ENCODE results near the gene SGMS1. TPM values are rescaled to one million over a fixed set of nuclear protein-coding genes. Genes with fewer than 3 reads are reported as not detected.
"Not testable (repeated sequence)": the region's sequence is repeated elsewhere in the genome, so short reads cannot be mapped to it uniquely, and the experiment has no call there.

SGMS1 gene
- total RNA-seq, 2 experiments from 2014 or later, result 9.8 to 11.3 TPM

DNA sequence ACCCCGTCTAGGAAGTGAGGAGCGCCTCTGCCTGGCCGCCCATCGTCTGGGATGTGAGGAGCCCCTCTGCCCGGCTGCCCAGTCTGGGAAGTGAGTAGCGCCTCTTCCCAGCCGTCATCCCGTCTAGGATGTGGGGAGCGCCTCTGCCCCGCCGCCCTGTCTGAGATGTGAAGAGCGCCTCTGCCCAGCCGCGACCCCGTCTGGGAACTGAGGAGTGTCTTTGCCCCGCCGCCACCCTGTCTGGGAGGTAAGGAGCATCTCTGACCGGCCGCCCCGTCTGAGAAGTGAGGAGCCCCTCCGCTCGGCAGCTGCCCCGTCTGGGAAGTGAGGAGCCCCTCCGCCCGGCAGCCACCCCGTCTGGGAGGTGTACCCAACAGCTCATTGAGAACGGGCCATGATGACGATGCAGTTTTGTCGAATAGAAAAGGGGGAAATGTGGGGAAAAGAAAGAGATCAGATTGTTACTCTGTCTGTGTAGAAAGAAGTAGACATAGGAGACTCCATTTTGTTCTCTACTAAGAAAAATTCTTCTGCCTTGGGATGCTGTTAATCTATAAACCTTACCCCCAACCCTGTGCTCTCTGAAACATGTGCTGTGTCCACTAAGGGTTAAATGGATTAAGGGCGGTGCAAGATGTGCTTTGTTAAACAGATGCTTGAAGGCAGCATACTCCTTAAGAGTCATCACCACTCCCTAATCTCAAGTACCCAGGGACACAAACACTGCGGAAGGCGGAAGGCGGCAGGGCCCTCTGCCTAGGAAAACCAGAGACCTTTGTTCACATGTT, 267.9 kb downstream of the SGMS1 start:
- not testable (repeated sequence) for H3K27me3 Mint-ChIP-seq, H3K4me1 Mint-ChIP-seq, H3K9me3 Mint-ChIP-seq, H3K4me3 Mint-ChIP-seq, DNase-seq, H3K27ac Mint-ChIP-seq
- peaks cover 23% of the 10 kb centered on the region for H3K36me3 Mint-ChIP-seq

DNA sequence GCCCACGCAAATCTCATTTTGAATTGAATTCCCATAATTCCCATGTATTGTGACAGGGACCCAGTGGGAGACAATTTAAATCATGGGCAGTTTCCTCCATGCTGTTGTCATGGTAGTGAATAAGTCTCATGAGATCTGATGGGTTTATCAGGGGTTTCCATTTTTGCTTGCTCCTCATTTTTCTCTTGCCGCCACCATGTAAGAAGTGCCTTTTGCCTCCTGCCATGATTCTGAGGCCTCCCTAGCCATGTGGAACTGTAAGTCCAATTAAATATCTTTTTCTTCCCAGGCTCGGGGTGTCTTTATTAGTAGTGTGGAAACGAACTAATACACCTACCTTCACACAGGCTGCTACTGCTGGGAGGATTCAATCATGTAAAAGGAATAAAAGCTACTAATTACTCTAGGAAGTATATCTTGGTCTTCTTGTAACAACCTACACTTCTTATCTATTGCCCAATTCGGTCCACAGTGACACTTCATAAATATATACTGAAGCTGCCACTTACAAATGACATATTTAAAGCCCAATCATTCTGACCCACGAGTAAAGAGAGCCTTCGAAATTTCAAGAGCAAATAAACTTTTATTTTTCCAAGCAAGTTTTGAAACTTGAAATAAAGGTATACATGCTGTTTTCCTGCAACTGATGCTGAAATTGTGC, 272.1 kb downstream of the SGMS1 start:
- H3K36me3 Mint-ChIP-seq, result peaks cover 44% of the 10 kb centered on the region
- H3K27me3 Mint-ChIP-seq, result no peaks in the 10 kb centered on the region
- DNase-seq, result no peak
- peaks cover 11% of the 10 kb centered on the region for H3K4me1 Mint-ChIP-seq
- H3K9me3 Mint-ChIP-seq, result peaks cover 22% of the 10 kb centered on the region
- no peak overlapping the region for H3K27ac Mint-ChIP-seq
- H3K4me3 Mint-ChIP-seq, result no peak overlapping the region

DNA sequence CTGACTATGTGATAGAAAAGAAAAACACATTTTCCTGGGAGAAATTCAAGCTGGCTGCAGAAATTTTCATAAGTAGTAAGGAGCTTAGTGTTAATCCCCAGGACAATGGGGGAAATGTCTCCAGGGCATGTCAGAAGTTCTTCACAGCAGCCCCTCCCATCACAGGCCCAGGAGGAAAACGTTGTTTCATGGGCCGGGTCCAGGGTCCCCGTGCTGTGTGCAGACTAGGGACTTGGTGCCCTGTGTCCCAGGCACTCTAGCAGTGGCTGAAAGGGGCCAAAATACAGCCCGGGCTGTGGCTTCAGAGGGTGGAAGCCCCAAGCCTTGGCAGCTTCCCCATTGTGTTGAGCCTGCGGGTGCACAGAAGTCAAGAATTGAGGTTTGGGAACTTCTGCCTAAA, 273.4 kb downstream of the SGMS1 start:
- no peak for DNase-seq
- Mint-ChIP-seq H3K4me3 (no peak overlapping the region), H3K9me3 (peaks cover 21% of the 10 kb centered on the region), H3K27me3 (no peaks in the 10 kb centered on the region), H3K36me3 (peaks cover 38% of the 10 kb centered on the region), H3K27ac (no peak overlapping the region), H3K4me1 (peaks cover 11% of the 10 kb centered on the region)

DNA sequence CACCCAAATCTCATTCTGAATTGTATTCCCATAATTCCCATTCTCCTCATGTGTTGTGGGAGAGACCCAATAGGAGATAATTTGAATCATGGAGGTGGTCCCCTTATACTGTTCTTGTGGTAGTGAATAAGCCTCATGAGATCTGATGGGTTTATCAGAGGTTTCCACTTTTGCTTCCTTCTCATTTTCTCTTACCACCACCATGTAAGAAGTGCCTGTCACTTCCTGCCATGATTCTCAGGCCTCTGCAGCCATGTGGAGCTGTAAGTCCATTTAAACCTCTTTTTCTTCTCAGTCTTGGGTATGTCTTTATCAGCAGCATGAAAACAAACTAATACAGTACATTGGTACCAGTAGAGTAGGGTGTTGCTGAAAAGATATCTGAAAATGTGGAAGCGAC, 274.2 kb downstream of the SGMS1 start:
- peaks cover 11% of the 10 kb centered on the region for H3K4me1 Mint-ChIP-seq
- H3K27me3 Mint-ChIP-seq, result no peaks in the 10 kb centered on the region
- no peak for DNase-seq
- no peak overlapping the region for H3K4me3 Mint-ChIP-seq
- H3K9me3 Mint-ChIP-seq, result peaks cover 18% of the 10 kb centered on the region
- no peak overlapping the region for H3K27ac Mint-ChIP-seq
- peaks cover 33% of the 10 kb centered on the region for H3K36me3 Mint-ChIP-seq

DNA sequence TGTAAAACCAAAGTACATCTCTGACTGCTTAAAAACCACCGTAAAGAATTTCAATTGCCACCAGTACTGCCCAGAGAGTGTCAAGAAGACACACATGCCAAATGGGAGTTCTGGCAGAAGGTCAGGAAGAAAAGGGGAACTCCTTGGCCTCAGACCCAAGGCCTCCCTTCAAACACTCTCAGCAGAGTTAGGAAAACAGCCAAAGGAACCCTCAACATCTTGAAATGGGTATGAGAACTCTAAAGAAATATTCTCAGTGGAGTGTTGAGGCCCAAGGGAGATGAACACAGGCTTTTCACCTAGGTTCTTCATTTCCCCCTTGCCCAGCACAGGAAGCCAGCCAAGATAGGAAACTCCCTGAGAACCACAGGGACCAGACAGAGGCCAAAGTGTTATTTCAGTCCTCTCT, 276.4 kb downstream of the SGMS1 start:
- Mint-ChIP-seq H3K4me1 (peaks cover 11% of the 10 kb centered on the region), H3K27ac (peak overlapping the region; percentile 52), H3K9me3 (peaks cover 18% of the 10 kb centered on the region), H3K36me3 (peaks cover 39% of the 10 kb centered on the region), H3K4me3 (no peak overlapping the region), H3K27me3 (no peaks in the 10 kb centered on the region)
- DNase-seq, result no peak

DNA sequence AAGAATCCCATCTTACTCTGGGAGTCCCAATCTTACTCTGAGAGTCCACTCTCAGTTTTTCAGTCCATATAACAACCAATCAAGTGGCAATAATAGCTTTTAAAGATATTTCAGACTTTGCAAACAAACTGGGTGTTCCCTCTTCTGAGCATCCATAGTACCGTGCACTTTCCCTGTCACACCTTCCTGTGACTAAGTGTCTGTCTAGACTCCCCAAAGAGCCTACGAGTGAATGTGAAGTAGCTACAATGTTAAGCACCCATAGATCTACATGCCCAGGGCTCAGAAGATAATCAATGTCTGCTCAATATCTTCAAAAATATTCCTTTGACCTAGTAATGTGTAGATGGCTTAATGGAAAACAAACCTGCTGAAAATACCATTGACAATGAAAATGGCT, 276.8 kb downstream of the SGMS1 start:
- DNase-seq, result no peak
- peaks cover 42% of the 10 kb centered on the region for H3K36me3 Mint-ChIP-seq
- no peak overlapping the region for H3K4me3 Mint-ChIP-seq
- H3K4me1 Mint-ChIP-seq, result peaks cover 11% of the 10 kb centered on the region
- peaks cover 18% of the 10 kb centered on the region for H3K9me3 Mint-ChIP-seq
- no peaks in the 10 kb centered on the region for H3K27me3 Mint-ChIP-seq
- peak overlapping the region; percentile 52 for H3K27ac Mint-ChIP-seq

DNA sequence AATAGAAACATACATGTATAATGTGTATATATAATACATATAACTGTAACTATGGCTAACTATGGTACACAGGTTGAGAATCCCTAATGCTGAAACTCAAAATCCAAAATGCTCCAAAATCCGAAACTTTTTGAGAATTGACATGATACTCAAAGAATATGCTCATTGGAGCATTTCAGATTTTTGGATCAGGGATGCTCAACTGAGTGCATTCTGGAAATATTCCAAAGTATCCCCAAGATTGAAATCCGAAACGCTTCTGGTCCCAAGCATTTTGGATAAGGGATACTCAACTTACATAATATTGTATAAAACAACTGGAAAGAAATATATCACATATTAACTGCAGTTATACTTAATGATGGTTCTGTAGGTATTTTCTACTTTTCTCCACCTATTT, 278.2 kb downstream of the SGMS1 start:
- H3K4me1 Mint-ChIP-seq, result peaks cover 13% of the 10 kb centered on the region
- no peak for DNase-seq
- no peak overlapping the region for H3K4me3 Mint-ChIP-seq
- H3K36me3 Mint-ChIP-seq, result peaks cover 35% of the 10 kb centered on the region
- H3K9me3 Mint-ChIP-seq, result peaks cover 14% of the 10 kb centered on the region
- no peaks in the 10 kb centered on the region for H3K27me3 Mint-ChIP-seq
- H3K27ac Mint-ChIP-seq, result no peak overlapping the region

DNA sequence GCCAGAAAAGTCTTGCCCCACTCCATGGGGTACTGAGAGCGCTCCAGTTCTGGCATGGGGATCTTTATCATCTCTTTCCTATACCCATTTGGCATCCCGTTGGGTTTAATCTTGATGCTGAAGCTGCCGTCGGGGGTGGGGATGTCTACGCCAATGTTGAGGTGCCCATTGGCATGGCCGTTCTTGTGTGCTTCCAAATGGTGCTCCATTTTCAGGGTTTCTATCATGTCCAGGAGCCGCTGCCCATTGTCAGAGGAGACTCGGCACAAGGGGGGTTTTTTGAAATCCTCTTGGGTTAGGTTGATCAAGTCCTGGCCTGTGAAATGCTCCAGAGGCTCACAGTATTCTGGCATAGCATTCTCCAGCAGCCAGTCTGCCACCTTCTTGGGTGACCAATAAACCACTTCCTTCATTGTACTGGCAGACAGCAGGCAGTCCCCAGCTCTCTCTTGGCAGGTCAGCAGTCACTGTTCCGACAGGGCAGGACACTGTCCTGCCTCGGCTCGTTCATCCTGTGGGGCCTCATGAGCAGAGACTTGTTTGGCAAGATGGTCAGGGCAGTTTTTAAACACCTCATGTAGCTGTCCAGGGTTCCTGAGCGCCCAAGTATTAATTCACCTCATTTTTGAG, 279.9 kb downstream of the SGMS1 start:
- H3K4me3 Mint-ChIP-seq, result no peak overlapping the region
- no peaks in the 10 kb centered on the region for H3K27me3 Mint-ChIP-seq
- no peak for DNase-seq
- peaks cover 35% of the 10 kb centered on the region for H3K36me3 Mint-ChIP-seq
- peaks cover 13% of the 10 kb centered on the region for H3K4me1 Mint-ChIP-seq
- H3K9me3 Mint-ChIP-seq, result peaks cover 3% of the 10 kb centered on the region
- no peak overlapping the region for H3K27ac Mint-ChIP-seq

DNA sequence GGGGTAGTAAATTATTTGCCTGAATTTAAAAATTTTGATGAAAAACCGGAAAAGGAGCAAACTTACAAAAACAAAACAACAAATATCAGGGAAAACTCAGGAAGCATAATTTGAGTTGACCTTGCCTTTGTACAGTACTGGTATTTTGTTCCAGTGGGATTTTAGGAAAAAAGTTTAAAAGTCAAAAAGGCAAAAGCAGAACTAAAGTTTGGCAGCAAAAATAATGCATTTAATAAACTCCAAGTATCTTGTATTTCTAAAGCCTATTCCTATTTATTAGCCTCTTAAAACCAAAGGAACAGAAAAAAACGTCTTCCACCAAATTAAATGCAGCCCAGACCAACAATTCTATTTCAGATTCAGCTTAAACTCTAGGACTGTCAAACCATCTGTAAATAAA, 281.8 kb downstream of the SGMS1 start:
- Mint-ChIP-seq H3K4me3 (no peak overlapping the region), H3K4me1 (peaks cover 7% of the 10 kb centered on the region), H3K36me3 (peaks cover 37% of the 10 kb centered on the region), H3K27me3 (no peaks in the 10 kb centered on the region), H3K9me3 (no peaks in the 10 kb centered on the region), H3K27ac (no peak overlapping the region)
- no peak for DNase-seq

DNA sequence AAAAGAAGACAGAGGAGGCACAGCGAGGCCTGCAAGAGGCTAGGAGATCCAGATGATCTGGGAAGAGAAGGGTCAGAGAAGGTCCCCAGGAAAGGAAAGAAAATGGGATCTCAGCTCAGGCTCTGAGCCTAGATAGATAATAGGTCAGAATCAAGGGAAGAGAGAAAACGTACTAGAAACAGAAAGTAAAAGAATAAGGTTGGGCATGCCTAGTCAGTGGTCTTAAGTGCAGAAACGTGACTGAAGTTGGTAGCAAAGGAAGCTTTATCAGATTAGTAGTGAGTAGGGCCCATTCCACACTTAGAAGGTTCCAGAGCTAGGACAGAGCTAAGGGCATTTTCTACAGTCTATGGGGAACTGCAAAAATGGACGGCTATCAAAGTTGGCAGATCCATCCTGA, 287.6 kb downstream of the SGMS1 start:
- Mint-ChIP-seq H3K27me3 (no peaks in the 10 kb centered on the region), H3K4me3 (no peak overlapping the region), H3K4me1 (peaks cover 17% of the 10 kb centered on the region), H3K9me3 (no peaks in the 10 kb centered on the region), H3K27ac (no peak overlapping the region), H3K36me3 (peaks cover 39% of the 10 kb centered on the region)
- DNase-seq, result no peak

DNA sequence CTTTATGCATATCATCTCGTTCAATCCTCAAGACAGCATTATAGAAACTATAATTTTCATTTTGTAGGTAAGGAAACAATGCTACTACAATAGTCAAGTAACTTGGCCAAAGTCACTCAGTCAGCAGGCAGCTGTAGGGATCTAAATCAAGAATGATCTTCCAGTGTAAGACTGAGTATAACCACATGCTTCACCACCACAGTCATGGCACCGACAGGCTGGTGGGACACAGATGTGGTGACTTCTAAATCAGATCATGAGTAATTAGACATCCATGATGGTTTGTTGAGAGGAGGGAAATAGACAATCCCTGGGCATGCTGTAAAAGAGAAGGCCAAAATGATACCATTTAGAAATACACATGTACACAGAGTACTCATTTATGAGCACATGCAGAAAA, 288.4 kb downstream of the SGMS1 start:
- H3K4me1 Mint-ChIP-seq, result peaks cover 14% of the 10 kb centered on the region
- no peak overlapping the region for H3K27ac Mint-ChIP-seq
- no peak for DNase-seq
- no peaks in the 10 kb centered on the region for H3K9me3 Mint-ChIP-seq
- peaks cover 36% of the 10 kb centered on the region for H3K36me3 Mint-ChIP-seq
- H3K27me3 Mint-ChIP-seq, result no peaks in the 10 kb centered on the region
- H3K4me3 Mint-ChIP-seq, result no peak overlapping the region

DNA sequence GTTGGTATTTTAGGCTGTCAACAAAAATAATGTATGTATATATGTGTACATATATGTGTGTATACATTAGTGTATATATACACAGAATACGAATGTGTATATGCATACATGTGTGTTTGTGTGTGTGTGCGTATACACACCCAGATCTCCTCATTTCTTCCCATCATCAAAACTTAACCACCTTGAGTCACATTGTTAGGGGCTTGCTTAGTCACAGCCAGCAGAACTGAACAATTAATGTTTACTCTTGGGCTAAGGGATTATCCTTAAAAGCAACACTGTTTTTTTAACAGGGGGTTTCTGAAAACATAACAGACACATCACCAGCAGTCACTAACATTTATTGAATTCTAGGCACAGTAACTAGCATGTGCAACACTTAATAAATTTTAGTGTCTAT, 289.5 kb downstream of the SGMS1 start:
- Mint-ChIP-seq H3K9me3 (no peaks in the 10 kb centered on the region), H3K4me3 (no peak overlapping the region), H3K36me3 (peaks cover 27% of the 10 kb centered on the region), H3K27me3 (no peaks in the 10 kb centered on the region), H3K4me1 (peaks cover 17% of the 10 kb centered on the region), H3K27ac (no peak overlapping the region)
- no peak for DNase-seq

DNA sequence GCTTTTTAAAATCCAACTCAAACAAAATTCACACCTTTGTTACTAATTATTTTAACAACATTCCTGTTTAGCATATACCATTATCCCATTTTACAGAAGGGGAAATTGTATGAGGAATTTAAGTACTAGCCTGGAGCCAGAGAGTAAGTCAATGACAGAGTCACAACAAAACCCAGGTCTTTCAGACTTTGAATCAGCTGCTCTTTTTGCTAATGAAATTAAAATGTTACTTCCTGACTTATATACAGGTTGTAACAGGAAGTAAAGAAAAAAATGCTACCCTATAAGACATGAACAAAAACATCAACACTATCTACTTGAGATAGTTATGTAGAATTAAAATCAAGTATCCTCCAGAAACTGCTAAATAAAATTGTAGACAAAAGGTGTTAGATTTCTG, 289.9 kb downstream of the SGMS1 start:
- peaks cover 17% of the 10 kb centered on the region for H3K4me1 Mint-ChIP-seq
- no peaks in the 10 kb centered on the region for H3K9me3 Mint-ChIP-seq
- peaks cover 23% of the 10 kb centered on the region for H3K36me3 Mint-ChIP-seq
- no peak overlapping the region for H3K4me3 Mint-ChIP-seq
- H3K27me3 Mint-ChIP-seq, result no peaks in the 10 kb centered on the region
- DNase-seq, result no peak
- H3K27ac Mint-ChIP-seq, result no peak overlapping the region

DNA sequence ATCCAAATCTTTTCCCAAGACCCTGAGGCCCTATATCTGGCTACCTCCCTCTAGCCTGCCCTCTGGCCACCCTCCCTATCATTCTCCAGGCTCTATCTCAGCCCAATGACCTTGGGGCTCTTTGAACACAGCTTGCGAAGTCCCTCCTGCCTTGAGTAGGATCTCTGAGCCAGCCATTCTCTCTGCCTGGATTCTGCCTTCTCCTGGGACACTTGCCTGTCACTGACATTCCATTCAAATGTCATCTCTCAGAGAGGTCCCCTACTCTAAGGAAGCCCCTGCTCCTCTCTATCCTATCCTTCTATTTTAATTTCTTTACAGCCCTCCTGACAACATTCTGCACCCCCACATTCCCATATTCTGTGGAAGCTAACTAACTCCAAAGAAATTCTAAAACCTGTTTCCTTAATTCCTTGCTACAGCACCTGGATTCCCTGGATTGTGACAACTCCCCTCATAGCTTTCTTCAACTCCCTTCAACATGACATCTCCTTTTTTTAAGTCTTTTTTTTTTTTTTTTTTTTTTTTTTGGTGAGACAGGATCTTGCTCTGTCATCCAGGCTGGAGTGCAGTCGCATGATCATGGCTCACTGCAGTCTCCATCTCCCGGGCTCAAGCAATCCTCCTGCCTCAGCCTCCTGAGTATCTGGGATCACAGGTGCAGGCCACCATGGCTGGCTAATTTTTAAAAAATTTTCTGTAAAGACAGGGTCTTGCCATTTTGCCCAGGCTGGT, 291.5 kb downstream of the SGMS1 start:
- Mint-ChIP-seq H3K4me3 (no peak overlapping the region), H3K36me3 (peaks cover 17% of the 10 kb centered on the region), H3K4me1 (peaks cover 12% of the 10 kb centered on the region), H3K27me3 (no peaks in the 10 kb centered on the region), H3K9me3 (no peaks in the 10 kb centered on the region), H3K27ac (no peak overlapping the region)
- no peak for DNase-seq

DNA sequence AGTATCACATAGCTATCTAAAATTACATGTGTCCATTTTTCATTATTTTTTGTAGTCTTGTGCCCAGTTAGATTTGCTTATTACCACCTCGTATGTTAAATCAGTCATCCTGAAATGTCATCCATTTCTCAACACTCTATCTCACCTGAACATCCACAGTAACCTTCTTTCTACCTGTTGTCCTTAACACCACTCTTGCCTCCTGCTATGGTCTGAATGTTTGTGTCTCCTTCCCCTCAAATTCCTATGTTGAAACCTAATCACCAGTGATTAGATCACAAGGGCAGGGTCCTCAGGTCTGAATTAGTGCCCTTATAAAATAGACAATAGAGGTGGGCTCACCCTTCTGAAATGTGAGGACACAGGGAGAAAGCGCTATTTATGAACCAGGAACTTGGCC, 292.3 kb downstream of the SGMS1 start:
- H3K27me3 Mint-ChIP-seq, result no peaks in the 10 kb centered on the region
- peaks cover 12% of the 10 kb centered on the region for H3K4me1 Mint-ChIP-seq
- DNase-seq, result no peak
- H3K9me3 Mint-ChIP-seq, result no peaks in the 10 kb centered on the region
- peaks cover 23% of the 10 kb centered on the region for H3K36me3 Mint-ChIP-seq
- H3K4me3 Mint-ChIP-seq, result no peak overlapping the region
- no peak overlapping the region for H3K27ac Mint-ChIP-seq
